ENCODE results near the gene ELFN2. TPM values are rescaled to one million over a fixed set of nuclear protein-coding genes. Genes with fewer than 3 reads are reported as not detected.

ELFN2 gene
- total and polyA plus RNA-seq, 2 donors (not counting 3 experiments of a cell fraction or from before 2014, with no cell fraction given): 0.41 to 1.3 TPM

DNA sequence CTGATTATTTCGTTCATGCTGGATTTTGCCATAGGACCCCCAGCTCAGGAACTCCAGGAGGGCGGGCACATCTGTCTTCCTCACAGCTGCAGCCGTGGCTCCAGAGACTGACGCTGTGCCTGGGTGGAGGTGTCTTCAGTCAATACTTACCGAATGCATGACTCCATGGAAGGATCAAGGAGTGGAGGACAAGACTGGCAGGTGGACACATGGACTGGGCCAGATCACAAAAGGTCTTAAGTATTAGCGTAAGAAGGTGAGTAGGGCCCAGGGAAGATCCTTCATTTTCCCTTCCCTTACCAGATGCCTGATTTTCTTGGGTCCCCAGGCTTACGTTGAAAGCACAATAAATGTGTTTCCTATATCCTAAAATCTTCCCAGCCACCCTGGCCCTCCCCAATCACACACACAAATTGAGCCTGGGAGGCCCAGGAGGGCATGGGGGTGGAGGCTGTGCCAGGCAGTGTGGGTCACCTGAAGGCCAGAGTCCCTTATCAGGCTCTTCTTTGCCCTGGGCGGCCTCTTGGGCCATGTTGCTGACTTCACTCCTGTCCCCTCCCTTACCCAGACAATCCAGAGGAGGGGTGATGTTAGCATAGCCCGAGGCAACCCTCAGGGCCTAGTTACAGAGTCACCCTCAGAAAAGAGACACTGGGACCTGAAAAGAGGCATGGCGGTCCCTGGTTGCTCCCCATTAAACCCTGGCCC is 88.6 kb downstream of the ELFN2 start:
- no peak overlapping the region for H3K9ac ChIP-seq (replicated peaks; ENCODE audit: extremely low read depth, insufficient read depth, low read length)
- H3K27ac ChIP-seq (ENCODE audit: insufficient read depth, low read depth, low read length): no peak overlapping the region
- no peak overlapping the region for H2AFZ ChIP-seq (ENCODE audit: low read depth, low read length)
- H3K9me3 ChIP-seq (replicated peaks; ENCODE audit: control insufficient read depth, insufficient read depth, low read length): no peaks in the 10 kb centered on the region
- peaks cover 25 to 27% of the 10 kb centered on the region in 2 experiments for H3K27me3 ChIP-seq (ENCODE audit: control insufficient read depth in 2 of 2, insufficient read depth in 2 of 2, low read length in 2 of 2)
- BruUV-seq (replicated peaks): no TSS peak
- no peaks in the 10 kb centered on the region for H3K36me3 ChIP-seq (ENCODE audit: control insufficient read depth in 2 of 2, extremely low read depth in 1 of 2, insufficient read depth in 2 of 2, low read length in 2 of 2)
- H4K20me1 ChIP-seq (replicated peaks; ENCODE audit: control insufficient read depth, extremely low read depth, insufficient read depth, low read length): no peaks in the 10 kb centered on the region
- ChIA-PET POLR2A (no interaction called here), CTCF (no interaction called here)
- H3K79me2 ChIP-seq (ENCODE audit: control insufficient read depth, insufficient read depth, low read length): no peaks in the 10 kb centered on the region
- TF ChIP-seq MAX (IDR thresholded peaks at IDR 0.05; ENCODE audit: insufficient read depth, insufficient read length): no peak
- TF ChIP-seq POLR2A (IDR thresholded peaks at IDR 0.05; ENCODE audit: low read depth, low read length): no peak
- TF ChIP-seq GATA2 (IDR thresholded peaks at IDR 0.05; ENCODE audit: insufficient read depth, insufficient read length, low read depth, low read length): no peak
- TF ChIP-seq EZH2 (IDR thresholded peaks at IDR 0.05; ENCODE audit: borderline replicate concordance, low read depth, low read length, severe bottlenecking): no peak
- TF ChIP-seq MYC (IDR thresholded peaks at IDR 0.05; ENCODE audit: low read depth, low read length): no peak
- TF ChIP-seq JUN (IDR thresholded peaks at IDR 0.05; ENCODE audit: borderline replicate concordance, insufficient read depth, insufficient read length, low read depth): no peak
- TF ChIP-seq POLR2AphosphoS5 (IDR thresholded peaks at IDR 0.05; ENCODE audit: insufficient read depth, low read depth, low read length): no peak
- no peak for TF ChIP-seq FOS (IDR thresholded peaks at IDR 0.05; ENCODE audit: borderline replicate concordance, insufficient read depth, low read length)
- TF ChIP-seq, protein P1, sequence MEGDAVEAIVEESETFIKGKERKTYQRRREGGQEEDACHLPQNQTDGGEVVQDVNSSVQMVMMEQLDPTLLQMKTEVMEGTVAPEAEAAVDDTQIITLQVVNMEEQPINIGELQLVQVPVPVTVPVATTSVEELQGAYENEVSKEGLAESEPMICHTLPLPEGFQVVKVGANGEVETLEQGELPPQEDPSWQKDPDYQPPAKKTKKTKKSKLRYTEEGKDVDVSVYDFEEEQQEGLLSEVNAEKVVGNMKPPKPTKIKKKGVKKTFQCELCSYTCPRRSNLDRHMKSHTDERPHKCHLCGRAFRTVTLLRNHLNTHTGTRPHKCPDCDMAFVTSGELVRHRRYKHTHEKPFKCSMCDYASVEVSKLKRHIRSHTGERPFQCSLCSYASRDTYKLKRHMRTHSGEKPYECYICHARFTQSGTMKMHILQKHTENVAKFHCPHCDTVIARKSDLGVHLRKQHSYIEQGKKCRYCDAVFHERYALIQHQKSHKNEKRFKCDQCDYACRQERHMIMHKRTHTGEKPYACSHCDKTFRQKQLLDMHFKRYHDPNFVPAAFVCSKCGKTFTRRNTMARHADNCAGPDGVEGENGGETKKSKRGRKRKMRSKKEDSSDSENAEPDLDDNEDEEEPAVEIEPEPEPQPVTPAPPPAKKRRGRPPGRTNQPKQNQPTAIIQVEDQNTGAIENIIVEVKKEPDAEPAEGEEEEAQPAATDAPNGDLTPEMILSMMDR (IDR thresholded peaks at IDR 0.05; ENCODE audit: extremely low read depth in 1 of 2, insufficient read depth in 1 of 2, low read depth in 1 of 2, low read length in 2 of 2): no peak
- FAIRE-seq: no peak
- no peaks in the 10 kb centered on the region for H3K9me1 ChIP-seq (replicated peaks; ENCODE audit: control insufficient read depth, extremely low read depth, insufficient read depth, low read length)
- peaks cover 3% of the 10 kb centered on the region for H3K4me1 ChIP-seq (ENCODE audit: control insufficient read depth, extremely low read depth, insufficient read depth, low read length)
- no peak overlapping the region for H3K4me2 ChIP-seq (ENCODE audit: insufficient read depth, low read length)
- dilution Hi-C loops (cut with MboI; ENCODE audit: extremely low pct_ligation_motif_present, low sequenced_read_pairs): no loop called here
- no peak overlapping the region for H3K4me3 ChIP-seq (replicated peaks in 1 of 3; ENCODE audit: insufficient read depth in 1 of 3, low read depth in 1 of 3, low read length in 3 of 3)
- DNase-seq (ENCODE audit: low read depth, low spot score): no peak
- intact Hi-C loops (cut with micrococcal nuclease): no loop called here

All from endothelial cell of umbilical vein (primary cell).